Measurements from ENCODE around the gene FHIT. TPM values are rescaled to one million over a fixed set of nuclear protein-coding genes. Genes with fewer than 3 reads are reported as not detected.

The FHIT gene
- polyA plus RNA-seq, 1 experiment, result 0.11 TPM

DNA sequence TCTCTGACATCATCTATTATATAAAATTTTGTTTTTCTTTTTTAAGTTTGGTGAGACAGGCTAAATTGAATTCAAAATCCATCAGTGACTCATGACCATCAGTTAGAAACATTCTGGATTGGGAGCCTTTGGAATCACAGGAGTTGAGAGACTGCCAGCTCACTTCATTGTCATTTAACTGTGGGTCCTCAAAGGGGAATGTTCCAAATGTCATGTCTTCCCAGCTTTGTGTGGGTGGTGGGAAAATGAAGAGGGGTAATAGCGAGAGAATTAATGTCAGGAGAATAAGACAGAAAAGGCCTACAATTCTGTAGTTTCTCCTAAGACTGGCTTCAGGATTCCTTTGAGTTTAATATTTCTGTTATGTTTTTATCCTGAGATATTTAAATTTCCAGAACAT lies 1051.9 kb downstream of the FHIT start:
- DNase-seq (ENCODE audit: low read depth), result no peak
- no peaks in the 10 kb centered on the region for H3K27me3 ChIP-seq (ENCODE audit: control insufficient read depth, insufficient read depth, low read length)
- no peak overlapping the region for H3K4me3 ChIP-seq (ENCODE audit: low read depth, low read length)
- CTCF ChIA-PET, result no interaction called here
- TF ChIP-seq, protein P1, sequence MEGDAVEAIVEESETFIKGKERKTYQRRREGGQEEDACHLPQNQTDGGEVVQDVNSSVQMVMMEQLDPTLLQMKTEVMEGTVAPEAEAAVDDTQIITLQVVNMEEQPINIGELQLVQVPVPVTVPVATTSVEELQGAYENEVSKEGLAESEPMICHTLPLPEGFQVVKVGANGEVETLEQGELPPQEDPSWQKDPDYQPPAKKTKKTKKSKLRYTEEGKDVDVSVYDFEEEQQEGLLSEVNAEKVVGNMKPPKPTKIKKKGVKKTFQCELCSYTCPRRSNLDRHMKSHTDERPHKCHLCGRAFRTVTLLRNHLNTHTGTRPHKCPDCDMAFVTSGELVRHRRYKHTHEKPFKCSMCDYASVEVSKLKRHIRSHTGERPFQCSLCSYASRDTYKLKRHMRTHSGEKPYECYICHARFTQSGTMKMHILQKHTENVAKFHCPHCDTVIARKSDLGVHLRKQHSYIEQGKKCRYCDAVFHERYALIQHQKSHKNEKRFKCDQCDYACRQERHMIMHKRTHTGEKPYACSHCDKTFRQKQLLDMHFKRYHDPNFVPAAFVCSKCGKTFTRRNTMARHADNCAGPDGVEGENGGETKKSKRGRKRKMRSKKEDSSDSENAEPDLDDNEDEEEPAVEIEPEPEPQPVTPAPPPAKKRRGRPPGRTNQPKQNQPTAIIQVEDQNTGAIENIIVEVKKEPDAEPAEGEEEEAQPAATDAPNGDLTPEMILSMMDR (IDR thresholded peaks at IDR 0.05; ENCODE audit: insufficient read depth, low read depth, low read length), result no peak
- POLR2A ChIA-PET, result no interaction called here
- H3K36me3 ChIP-seq (ENCODE audit: control insufficient read depth, insufficient read depth, low read length), result no peaks in the 10 kb centered on the region

DNA sequence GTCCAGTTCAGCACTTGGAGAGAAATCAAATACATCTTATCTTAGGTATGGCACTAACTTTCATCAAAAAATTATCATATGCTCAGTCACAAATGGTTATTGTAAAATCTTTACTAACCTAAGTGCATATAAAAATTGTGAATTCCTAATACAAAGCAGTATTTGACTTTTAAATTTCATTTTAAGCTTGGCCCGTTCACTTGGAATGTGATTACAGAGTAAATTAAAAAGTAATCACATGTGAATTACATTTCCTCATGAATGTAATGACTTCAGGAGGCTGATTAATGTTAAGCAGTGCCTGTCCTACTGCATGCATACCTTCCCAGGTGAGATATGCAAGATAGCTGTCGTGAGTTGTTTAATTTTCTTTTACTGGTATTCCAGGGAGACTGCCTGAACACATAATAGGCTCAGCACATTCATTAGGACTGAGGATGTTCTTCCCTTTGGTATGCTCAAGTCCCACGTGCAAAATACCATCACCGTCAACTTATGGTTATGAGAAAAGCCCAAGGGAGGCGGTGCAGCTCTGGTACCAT lies 1053.0 kb downstream of the FHIT start:
- CTCF ChIA-PET, result no interaction called here
- TF ChIP-seq, protein P1 (IDR thresholded peaks at IDR 0.05; ENCODE audit: insufficient read depth, low read depth, low read length), result no peak
- H3K36me3 ChIP-seq (ENCODE audit: control insufficient read depth, insufficient read depth, low read length), result no peaks in the 10 kb centered on the region
- H3K27me3 ChIP-seq (ENCODE audit: control insufficient read depth, insufficient read depth, low read length), result no peaks in the 10 kb centered on the region
- POLR2A ChIA-PET, result no interaction called here
- no peak for DNase-seq (ENCODE audit: low read depth)
- no peak overlapping the region for H3K4me3 ChIP-seq (ENCODE audit: low read depth, low read length)

DNA sequence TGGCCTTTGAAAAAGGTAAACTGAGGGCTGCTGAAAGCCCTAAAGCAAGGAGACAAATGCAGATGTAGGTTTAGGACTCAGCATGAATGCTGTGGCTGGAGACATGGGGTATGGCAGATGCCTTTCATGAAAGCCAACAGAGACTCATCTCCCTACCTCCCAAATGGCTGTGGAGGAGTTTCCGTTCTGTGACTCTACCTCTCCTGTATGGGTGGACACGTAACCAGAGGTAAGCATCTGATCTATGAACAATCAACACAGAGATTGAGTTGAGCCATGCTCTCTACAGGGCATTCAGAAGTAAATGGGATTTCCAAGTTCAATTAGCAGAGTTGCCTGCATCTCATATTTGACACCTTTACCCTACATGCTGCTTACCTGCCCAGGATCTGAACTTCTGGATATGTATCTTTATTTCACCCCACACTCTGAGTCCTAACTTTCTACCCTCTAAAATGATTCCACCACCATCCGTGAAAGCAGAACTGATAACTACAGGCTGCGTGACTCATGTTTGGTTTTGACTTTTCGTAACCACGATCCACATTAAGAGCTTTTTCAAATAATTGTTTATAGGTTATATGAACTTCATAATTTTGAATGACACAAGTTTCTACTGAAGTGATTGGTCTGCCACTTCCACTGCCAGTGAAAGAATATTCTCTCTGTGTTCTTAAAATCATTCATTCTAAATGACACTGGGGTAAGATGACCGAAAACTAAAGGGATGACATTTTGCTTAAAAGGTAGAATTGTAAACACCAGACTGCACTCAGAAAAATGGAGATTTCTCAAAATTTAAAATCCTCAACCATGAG lies 1058.7 kb downstream of the FHIT start:
- ChIA-PET CTCF (no interaction called here), POLR2A (no interaction called here)
- DNase-seq (ENCODE audit: low read depth), result no peak
- TF ChIP-seq, protein P1 (IDR thresholded peaks at IDR 0.05; ENCODE audit: insufficient read depth, low read depth, low read length), result no peak
- Histone ChIP-seq H3K27me3 (ENCODE audit: control insufficient read depth, insufficient read depth, low read length) (no peaks in the 10 kb centered on the region), H3K4me3 (ENCODE audit: low read depth, low read length) (no peak overlapping the region), H3K36me3 (ENCODE audit: control insufficient read depth, insufficient read depth, low read length) (no peaks in the 10 kb centered on the region)

GRCh38 chr3:60190073-60190472 lies 1061.2 kb downstream of the FHIT start:
- ChIA-PET POLR2A (no interaction called here), CTCF (no interaction called here)
- Histone ChIP-seq H3K4me3 (ENCODE audit: low read depth, low read length) (no peak overlapping the region), H3K27me3 (ENCODE audit: control insufficient read depth, insufficient read depth, low read length) (no peaks in the 10 kb centered on the region), H3K36me3 (ENCODE audit: control insufficient read depth, insufficient read depth, low read length) (no peaks in the 10 kb centered on the region)
- DNase-seq (ENCODE audit: low read depth), result no peak
- TF ChIP-seq, protein P1 (IDR thresholded peaks at IDR 0.05; ENCODE audit: insufficient read depth, low read depth, low read length), result no peak

DNA sequence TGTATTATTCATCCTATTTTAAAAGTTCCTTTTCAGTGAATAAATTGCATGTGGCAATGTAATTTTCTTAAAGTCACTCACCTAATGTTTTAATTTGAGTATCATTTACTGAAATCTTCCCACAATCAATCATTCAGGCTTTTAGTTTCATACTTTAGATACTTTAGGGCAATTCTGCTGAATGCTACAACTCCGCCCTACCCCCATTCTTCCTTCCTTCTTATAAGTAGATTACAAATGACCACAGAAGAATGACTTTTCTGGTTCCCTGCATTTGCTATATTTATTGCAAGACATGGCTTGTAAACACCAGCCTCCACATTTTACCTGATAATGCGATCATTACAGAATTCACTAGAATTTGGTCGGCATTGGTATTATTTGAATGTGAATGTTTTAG lies 1061.9 kb downstream of the FHIT start:
- ChIA-PET CTCF (no interaction called here), POLR2A (no interaction called here)
- TF ChIP-seq, protein P1 (IDR thresholded peaks at IDR 0.05; ENCODE audit: insufficient read depth, low read depth, low read length), result no peak
- Histone ChIP-seq H3K4me3 (ENCODE audit: low read depth, low read length) (no peak overlapping the region), H3K36me3 (ENCODE audit: control insufficient read depth, insufficient read depth, low read length) (no peaks in the 10 kb centered on the region), H3K27me3 (ENCODE audit: control insufficient read depth, insufficient read depth, low read length) (no peaks in the 10 kb centered on the region)
- DNase-seq (ENCODE audit: low read depth), result no peak

Measured in BJ (cell line).